Activated T-cell treated with anti-CD3 and anti-CD28 coated beads for 48 hours (primary cell): ENCODE measurements around the gene SEC61G.

Experiments
- DNase-seq: peaks from one replicate; pipeline ENCODE4 v3.0.0-alpha.2; 2020; ENCODE audit warnings: low read depth

Gene SEC61G

DNA sequence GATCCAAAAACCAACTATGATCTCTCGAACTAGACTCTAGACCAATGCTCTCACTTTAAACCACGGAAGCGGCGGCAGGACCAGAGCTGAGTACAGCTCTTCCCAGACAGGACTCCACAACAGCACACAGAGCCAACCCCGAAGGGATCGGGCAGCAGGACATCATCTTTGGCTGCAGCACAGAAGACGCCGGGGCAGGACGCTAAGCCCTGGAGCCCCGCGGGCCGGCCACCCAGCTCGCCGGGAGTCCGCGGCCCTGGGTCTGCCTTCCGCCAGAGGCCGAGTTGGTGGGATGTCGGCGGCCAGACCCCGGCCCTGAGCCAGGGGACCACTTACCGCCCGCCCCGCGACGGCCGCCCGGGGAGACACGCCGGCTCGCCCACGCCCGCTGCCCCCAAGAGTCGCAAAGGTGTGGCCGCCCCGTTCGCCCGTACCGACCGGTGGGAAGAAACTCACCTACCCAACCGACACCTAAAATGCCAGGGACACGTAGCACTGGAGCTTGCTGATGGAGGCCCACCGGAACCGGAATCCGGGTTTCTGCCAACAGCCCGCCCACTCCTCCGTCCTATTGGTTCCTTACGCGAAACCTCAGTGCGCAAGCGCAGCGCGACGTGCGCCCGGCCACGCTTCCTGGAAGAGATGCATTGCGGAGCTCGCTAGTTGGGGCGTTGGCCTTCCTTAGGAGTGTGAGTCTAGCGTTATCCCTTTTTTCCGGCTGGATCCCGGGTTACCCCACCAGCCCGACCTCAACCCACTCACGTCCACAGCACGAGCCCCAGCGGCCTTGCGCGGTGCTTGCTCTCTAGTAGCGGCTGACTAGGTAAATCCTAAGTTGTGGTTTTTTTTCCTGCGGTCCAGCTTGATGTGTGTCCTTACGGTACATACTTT is at the start of gene SEC61G:
Gene SEC61G, minus strand, starts transcription at position 510 of the 891 bp plus-strand sequence. CDS start 1,623 bp downstream, outside the sequence.
- DNase-seq, result peak; percentile 93

DNA sequence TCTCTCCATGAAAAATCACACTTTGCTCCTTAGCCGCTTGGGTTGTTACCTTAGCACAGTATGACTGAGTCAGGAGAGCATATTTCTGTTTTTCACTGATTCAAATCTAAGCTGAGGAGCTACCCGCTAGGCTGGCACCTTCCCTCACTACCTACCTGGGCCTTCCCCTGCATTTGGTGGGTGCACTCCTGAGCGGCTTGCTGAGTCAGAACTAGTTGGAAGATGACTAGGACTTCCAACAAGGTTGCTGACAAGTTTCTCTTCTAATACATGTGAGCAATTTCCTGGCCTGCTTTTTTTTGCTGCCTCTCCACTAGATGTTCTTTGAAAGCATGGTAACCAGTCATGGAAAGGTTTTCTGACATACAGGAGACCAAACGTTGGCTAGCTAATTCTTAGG is 43.8 kb upstream of the SEC61G start:
- peak; percentile 4 for DNase-seq

DNA sequence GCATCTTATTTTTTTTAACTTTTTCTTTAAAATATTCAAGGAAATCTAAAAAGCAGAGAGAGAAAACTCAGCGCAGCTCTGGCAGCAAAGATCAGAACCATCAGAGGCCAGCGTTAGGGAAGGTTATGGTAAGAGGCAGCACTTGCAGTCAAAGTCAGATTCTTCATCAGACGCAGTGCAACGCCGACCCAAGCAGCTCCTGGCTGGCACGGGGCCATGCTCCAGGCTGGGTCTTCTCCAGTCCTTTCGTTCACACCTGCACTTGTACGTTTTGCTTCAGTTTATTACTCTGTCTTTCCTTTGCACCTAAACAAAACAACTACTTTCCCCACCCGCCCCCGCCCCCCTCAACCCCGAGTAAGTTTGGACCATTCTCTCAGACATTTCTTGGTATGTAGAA is 43.1 kb upstream of the SEC61G start:
- no peak for DNase-seq

DNA sequence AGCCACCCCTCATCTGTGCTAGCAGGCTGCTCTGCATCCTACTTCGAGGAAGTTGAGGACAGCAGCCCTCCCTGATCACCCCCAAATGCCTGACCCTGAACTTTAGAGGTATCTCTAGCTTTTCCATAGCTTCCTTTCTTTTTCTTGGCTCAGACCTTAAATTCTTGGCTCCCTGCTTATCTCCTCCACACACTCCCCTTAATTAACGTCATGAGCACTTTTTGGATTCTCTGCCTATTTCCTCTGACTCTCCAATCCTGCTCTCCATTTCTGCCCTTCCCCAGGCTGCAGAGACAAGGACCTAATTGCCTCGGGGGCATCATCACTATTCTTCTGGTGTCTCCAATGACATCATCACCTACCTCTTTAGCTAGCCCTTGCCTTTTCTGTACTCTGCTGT is 40.8 kb upstream of the SEC61G start:
- no peak for DNase-seq

DNA sequence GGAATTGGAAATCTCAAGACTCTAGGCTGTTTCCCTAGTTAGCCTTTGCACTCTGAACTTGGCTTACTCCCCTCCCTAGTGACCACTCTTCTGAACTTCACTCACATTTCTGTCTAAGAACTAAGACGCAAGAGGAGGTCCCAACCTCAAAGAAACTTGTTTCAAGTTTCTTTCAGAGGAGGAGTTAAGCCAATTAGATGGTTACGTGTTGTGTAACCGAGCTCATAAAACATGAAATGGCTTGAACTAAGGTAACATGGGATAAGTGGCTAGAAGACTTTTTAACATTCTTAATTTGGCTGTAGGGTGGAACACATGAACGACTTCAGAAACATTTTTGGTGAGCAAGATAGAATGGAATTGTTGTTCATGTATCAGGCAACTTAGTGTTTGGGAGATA is 39.5 kb upstream of the SEC61G start:
- no peak for DNase-seq

DNA sequence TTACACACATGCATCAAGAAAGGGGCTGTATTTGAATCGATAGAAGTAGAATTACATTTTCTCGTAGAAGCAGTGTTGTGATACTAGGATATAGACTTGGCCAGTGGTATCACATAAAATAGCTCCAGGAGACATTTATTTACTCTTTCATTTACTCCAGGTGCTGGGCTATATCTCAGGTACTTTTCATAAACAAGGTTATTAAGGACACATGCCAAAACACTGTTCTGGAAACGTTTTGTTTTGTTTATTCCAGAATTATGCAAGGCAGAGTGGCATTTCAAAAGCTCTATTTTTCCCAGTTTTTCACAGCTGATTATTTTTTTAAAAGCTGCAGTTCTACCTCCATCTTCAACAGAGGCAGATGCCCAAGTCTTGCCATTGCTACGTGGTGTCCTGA is 37.8 kb upstream of the SEC61G start:
- no peak for DNase-seq

DNA sequence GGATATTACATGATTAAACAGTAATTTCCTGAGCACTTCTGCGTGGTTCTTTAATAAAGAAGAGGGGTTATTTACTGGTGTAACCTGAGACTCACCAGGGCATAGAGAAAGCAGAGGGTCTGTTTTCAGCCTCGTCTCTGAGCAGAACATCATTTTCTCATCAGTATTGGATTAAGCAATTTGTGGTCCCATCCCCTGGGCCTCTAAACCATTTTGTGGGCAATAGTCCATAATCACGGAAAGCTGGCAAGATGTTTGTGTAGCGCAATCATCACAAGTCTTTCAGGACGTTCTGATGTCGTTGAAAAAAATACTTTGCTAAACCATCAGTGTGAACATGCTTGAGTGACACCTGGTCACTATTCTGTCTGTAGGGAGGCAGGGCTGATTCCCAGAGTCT is 37.1 kb upstream of the SEC61G start:
- no peak for DNase-seq

DNA sequence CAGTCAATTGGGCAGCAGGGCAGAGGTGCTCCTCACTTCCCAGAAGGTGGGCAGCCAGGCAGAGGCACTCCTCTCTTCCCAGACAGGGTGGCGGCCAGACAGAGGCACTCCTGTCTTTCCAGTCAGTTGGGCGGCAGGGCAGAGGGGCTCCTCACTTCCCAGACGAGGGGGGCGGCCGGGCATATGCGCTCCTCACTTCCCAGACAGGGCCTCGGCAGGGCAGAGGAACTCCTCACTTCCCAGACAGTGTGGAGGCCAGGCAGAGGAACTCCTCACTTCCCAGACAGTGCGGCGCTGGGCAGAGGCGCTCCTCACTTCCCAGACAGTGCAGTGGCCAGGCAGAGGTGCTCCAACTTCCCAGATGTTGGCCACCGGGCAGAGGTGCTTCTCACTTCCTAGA is 33.4 kb upstream of the SEC61G start:
- DNase-seq, result no peak

DNA sequence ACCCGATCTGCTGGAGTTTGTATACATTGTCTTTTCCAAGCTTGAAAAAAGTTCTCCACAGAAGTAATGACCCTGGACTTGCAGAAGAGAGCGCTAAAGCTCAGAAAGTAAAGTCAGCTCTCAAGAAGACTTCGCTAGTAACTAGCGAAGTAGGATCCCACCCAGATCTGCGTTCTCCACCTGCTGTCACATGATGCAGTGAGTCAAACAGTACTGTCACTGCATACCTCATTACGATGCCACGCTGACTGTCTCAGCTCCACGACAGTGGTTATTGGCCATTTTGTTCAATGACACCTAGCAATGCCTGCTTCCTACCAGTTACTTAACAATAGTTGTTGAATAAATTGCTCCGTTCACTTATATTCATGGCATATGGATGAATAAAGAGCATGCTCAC is 29.7 kb upstream of the SEC61G start:
- peak; percentile 12 for DNase-seq

DNA sequence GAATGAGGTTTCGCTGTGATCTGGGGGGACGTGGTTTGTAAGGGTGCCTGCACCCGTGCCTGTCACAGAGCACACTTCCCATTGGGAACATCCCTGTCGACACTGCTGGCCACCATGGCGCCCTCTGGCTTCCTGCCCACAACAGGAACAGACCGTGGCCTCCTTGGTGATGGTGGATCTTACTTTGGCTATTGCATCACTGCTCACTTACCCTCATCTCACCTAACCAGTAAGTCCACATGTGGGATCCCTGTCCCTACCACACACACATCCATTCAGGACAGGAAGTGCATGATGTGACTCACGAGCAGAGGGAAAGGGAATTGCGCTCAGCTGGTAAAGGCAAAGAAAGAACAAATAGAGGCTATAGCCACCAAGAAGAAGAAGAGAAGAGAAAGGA is 26.2 kb upstream of the SEC61G start:
- DNase-seq, result no peak

DNA sequence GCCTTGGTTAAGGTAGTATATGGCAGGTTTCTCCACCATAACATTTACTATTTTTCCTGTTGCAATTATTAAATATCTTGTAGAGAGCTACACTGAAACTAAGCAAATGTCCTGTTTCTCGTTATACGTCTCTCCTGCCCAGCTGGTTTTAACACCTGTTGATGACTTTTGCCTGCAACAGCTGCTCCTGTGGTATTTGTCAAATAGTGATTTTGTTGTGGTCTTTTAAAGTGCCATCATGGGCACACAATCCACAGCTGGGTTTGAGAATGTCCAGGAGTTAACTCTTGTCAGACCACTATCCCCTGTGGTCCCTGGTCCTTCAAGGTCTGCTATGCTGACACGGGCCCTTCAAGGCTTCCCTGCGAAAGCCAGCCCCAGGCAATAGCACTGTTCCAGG is 24.9 kb upstream of the SEC61G start:
- no peak for DNase-seq

DNA sequence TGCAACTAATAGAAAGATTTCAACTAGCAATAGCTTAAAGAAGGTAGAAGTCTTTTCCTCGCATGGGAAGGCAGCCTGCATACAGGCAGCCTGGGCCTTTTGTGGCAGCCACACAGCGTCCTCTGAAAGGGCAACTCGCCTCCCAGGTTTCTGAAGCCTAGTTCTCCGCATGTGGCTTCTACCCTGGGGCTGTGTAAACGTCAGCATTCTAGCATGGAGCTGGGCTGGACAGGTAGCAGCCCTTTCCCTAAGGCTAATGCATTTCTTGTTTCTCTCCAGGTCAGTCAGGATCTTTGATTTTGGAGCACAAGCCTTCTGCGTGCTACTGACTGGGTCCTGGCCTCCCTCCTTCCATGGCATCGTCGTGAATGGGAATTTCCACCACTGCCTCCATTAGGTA is 23.8 kb upstream of the SEC61G start:
- DNase-seq, result no peak

DNA sequence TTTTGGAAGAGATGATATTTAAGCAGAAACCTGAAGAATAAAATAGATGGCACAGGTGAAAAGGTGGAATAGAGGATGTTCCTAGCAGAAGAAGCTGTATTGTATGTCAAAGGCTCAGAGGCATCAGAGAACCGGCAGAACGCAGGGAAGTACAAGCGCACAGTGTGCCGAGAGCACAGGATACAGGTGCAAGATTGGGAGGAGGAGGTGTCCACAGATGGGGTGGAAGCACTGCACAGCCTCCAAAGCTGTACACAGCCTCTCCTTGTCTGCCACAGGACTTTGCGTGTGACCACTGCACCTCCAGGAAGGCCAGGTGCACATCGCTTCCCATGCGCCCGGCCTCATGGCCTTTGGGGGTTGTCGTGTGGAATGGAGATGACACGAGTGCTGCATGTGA is 23.3 kb upstream of the SEC61G start:
- no peak for DNase-seq

DNA sequence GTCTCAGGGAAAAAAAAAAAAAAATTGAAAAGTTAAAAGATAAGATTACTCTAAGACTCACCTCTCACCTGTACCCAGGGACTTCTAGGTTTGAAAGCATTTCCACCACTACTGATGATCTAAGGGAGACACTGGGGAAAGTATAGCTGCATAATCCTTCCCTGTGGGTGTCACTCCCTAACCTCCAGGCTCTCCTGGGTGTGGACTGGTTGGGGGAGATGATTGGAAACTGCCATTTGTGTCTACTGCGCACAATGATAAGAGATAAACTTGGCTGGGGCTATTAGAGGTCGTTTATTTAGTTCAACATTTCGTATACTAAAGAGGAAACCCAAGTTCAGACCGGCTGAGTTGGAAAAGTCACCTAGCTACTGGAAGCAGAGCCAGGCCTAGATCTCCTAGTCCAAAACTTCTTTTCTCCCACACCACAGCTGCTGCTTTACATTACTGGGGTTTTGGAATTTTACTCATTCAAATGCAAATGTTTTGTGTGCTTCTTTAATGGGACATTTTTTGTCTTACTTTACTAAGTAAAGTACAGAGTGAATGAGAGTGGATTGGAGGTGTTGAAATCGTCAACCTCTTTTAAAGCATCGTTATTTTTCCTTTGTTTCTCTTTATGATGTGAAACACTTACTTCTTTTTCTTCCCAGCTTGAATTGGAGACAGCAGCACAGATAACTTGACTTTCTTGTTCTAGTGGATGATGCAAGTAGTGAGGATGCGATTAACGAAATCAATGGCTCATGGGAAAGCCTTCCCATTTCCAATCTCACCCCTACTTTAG is 22.3 kb upstream of the SEC61G start:
- DNase-seq, result no peak

DNA sequence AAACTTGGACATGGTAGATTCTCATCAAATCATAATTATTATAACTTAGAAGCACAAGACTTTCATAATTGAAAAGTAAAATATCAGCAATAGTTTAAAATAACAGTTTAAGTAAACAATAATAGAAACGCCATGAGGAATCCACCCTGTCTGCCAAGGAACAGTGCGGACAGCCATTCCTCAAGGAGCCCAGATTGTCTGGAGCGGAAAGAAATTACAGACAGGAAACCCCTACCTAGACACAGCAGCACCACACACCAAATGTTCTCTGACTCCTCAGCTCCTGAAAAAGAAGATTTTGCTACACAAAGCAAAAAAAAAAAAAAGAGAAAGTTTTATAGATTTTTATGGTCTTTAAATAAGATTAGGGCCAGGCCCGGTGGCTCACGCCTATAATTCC is 21.5 kb upstream of the SEC61G start:
- no peak for DNase-seq

DNA sequence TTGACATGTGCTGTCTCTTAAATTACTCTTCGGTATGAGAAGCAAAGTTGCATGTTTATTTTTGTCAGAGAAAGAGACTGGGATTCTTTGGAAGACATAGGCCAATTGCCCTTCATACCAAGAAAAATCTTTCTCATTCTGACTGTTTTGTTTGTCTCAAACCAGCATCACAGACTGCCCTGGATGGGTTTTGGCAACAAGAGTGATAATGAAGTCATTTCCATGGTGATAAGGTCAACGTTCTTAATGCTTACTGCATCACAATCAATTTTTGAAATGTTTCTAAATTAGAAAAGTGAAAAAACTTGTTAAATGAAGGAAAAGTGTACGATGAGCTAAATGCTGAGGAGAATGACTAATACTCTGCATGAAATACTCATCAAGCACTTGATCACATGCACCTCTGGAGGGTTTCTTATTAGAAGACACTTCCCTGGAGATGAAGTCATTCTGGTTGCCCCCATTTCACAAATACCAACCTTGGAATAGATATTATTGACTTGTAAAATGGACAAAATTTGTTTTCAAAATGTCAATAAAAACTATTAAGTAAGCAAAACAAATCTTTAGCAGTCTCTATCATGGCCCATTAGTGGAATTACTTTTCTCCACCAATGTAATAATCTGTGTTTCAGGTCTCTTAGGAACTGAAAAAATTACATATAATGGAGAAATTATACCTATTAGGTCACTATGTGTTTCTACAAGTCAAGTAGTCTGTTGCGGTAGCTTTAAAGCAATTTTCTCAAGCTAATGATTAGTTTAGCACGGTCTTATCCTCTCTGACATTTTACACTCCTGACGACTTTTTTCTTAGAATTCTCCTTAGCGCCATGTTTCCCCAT is 19.9 kb upstream of the SEC61G start:
- no peak for DNase-seq

DNA sequence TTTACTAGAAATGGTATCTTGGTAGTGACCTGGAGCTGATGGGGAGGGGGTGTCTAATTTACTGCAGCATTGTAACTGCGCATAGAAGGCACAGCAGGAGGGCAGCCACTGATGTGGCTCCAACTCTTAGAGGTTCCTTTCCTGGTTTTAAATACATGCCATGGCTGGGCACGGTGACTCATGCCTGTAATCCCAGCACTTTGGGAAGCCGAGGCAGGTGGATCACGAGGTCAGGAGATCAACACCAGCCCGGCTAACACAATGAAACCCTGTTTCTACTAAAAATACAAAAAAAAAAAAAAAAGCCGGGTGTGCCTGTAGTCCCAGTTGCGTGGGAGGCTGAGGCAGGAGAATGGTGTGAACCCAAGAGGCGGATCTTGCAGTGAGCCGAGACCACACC is 19.2 kb upstream of the SEC61G start:
- DNase-seq, result no peak

DNA sequence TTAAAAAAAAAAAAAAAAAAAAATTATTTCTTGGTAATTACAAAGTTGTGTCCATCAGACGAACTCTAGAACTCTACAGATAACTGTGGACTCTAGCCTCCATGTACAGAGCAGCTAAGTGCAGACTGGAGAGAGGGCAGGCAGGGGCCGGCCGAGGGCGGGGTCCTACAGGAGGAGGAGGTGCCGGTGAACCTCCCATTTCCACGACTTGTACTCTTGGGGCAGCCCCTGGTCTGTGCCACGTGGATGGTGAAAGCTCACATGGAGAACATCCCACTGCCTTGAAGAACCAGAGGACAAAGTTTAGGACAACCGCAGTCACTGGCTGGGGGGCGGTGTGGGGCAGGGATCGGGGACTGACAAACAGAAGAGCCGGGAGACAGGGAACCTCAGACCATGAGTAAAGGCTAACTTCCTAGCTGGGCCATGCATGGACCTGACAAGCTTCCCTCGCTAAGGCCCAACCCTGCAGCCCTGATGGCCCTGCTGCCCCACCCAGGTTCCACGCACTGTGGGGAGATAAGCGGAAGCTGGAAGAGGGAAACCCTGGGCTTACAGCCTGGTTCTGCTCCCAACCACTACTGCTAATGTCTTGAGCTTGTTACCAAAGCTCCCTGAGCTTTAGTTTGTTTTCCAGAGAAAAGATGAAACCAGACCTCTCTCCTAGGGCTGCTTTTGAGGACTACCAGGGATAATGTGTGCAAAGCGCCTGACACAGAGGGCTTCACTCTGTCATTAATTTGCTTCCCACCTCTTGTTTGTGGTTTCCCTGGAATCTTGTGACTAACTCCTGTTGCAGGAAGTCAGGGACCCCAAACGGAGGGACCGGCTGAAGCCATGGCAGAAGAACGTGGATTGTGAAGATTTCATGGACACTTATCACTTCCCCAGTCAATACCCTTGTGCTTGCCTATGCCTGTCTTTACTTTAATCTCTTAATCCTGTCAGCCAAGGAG is 16.1 kb upstream of the SEC61G start:
- no peak for DNase-seq

DNA sequence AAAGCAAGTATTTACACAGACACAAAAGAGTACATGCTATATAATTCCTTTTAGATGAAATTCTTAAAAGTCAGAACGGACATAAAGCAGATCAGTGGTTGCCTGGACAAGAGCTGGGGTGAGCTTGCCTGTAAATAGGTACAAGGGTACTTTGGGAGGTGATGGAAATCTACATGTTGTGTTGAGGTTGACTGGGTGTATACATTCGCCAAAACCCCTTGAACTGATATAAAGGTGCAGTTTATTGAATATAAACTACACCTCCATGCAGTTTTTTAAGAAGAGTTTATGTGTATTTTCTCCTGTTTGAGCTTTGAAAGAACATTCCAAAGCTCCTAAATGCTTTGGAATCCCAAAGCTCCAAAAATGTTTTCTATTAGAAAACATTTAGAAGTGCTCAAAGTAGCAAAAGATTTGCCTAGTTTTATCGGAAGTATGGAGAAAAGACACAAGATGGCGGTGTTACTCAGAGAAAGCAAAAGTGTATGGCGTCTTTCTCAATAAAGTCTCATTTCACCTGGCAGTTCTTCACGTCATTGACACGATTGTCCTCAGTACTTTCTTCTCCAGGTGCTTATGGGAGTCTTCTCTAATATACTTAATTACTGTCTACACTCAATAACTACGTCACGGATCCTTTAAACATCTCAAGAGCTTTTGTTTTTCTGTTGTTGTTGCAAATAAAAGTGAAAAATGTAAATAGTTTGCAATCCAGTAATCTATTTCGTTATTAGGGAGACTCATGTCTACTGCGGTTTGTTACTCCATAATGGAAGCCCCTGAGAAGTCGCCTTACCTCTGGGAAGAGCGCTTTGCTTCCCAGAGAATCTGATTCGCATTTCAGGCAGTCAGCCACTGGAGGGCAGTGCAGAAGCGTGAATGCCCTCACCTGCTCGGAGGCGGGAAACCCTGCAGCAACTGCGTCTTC is 14.7 kb upstream of the SEC61G start:
- peak; percentile 53 for DNase-seq

DNA sequence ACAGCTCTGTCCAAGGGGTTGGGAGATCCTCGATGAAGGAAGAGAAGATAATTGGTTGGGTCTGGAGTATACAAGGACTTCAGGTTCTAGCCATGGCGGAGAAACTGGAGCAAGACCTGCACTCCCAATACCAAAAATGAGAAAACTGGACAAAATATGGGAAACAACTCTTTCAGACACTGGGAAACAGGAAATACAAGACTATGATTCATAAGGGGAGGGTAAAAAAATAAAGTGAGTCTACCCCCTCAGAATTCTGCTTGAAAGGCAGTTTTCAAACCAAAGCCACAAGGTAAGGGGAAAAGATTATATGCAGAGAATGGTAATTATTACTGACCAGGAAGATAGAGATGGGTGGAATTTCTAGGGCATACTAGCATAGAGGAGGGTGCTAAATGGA is 10.2 kb upstream of the SEC61G start:
- DNase-seq, result no peak
